GM18868 (cell line): ENCODE results near the gene GABPA.
"Not testable (repeated sequence)": the region's sequence is repeated elsewhere in the genome, so short reads cannot be mapped to it uniquely, and the experiment has no call there.

ENCODE experiments used
- ATAC-seq: cut with Tn5 transposase; IDR thresholded peaks from one replicate; pipeline ENCODE4 v1.9.1; 2021; ENCODE audit warnings: mild to moderate bottlenecking, moderate library complexity; ENCODE audit not compliant: unreplicated experiment

GABPA gene

GRCh38 chr21:25735646-25736597 lies 1.1 kb downstream of the GABPA start:
- peak; percentile 12 for ATAC-seq

GRCh38 chr21:25737421-25737820 lies 2.6 kb downstream of the GABPA start:
- no peak for ATAC-seq

GRCh38 chr21:25742900-25743299 lies 8.1 kb downstream of the GABPA start:
- ATAC-seq: no peak

- ATAC-seq: no peak
These were observed 10.1 kb downstream of the GABPA start for GRCh38 chr21:25744854-25745253.

- peak; percentile 64 for ATAC-seq
These were observed 15.3 kb downstream of the GABPA start for GRCh38 chr21:25750085-25750484.

GRCh38 chr21:25752416-25752815 lies 17.6 kb downstream of the GABPA start:
- no peak for ATAC-seq

- ATAC-seq: no peak
These were observed 21.6 kb downstream of the GABPA start for GRCh38 chr21:25756190-25756932.

- ATAC-seq: no peak
These were observed 22.8 kb downstream of the GABPA start for GRCh38 chr21:25757531-25757930.

- ATAC-seq: no peak
These were observed 24.8 kb downstream of the GABPA start for GRCh38 chr21:25759573-25759972.

- ATAC-seq: no peak
These were observed 25.3 kb downstream of the GABPA start for GRCh38 chr21:25760061-25760460.

GRCh38 chr21:25760677-25761076 lies 25.9 kb downstream of the GABPA start:
- no peak for ATAC-seq

- no peak for ATAC-seq
These were observed 29.3 kb downstream of the GABPA start for GRCh38 chr21:25764065-25764464.

- no peak for ATAC-seq
These were observed 33.1 kb downstream of the GABPA start for GRCh38 chr21:25767921-25768320.

- ATAC-seq: no peak
These were observed 37.9 kb downstream of the GABPA start for GRCh38 chr21:25772686-25773085.

- no peak for ATAC-seq
These were observed 41.7 kb downstream of the GABPA start for GRCh38 chr21:25776440-25776839.

- ATAC-seq: not testable (repeated sequence)
These were observed 43.5 kb downstream of the GABPA start for GRCh38 chr21:25778126-25778875.

- ATAC-seq: no peak
These were observed 53.9 kb downstream of the GABPA start for GRCh38 chr21:25788677-25789076.

- peak; percentile 73 for ATAC-seq
These were observed 55.5 kb downstream of the GABPA start for GRCh38 chr21:25790122-25790877.

GRCh38 chr21:25790878-25791204 lies 56.1 kb downstream of the GABPA start:
- ATAC-seq: no peak

- ATAC-seq: no peak
These were observed 56.5 kb downstream of the GABPA start for GRCh38 chr21:25791319-25791718.
